DND-41 (cell line): ENCODE measurements around the gene NOL4.

Experiments
- ATAC-seq: fragments of 200-7000 bp; cut with Tn5 transposase; 3 replicates; pipeline ENCODE4 v1.9.1; 2021; ENCODE audit warnings: low read depth; ENCODE audit not compliant: insufficient read depth
- DNase-seq: peaks from one replicate; pipeline ENCODE4 v3.0.0-alpha.2; 2020
- H2AFZ ChIP-seq: 2 replicates; pipeline ENCODE4 v1.6.0; 2012; ENCODE audit warnings: low read depth, low read length
- H3K27ac ChIP-seq: 2 replicates; pipeline ENCODE4 v1.5.1; 2012; ENCODE audit warnings: low read length, inconsistent platforms
- H3K27me3 ChIP-seq: fragments of 200-600 bp; sonication (generic); 2 replicates; pipeline ENCODE4 v1.6.0; 2012; ENCODE audit warnings: low read length, mild to moderate bottlenecking, inconsistent platforms; ENCODE audit not compliant: insufficient read depth, poor library complexity
- H3K36me3 ChIP-seq: 2 replicates; pipeline ENCODE4 v1.5.1; 2012; ENCODE audit warnings: low read length, inconsistent platforms; ENCODE audit not compliant: insufficient read depth
- H3K4me1 ChIP-seq: 2 replicates; pipeline ENCODE4 v1.5.1; 2012; ENCODE audit warnings: mild to moderate bottlenecking, low read length; ENCODE audit not compliant: insufficient read depth
- H3K4me2 ChIP-seq: 2 replicates; pipeline ENCODE4 v1.6.0; 2012; ENCODE audit warnings: mild to moderate bottlenecking, moderate library complexity, low read length, inconsistent platforms; ENCODE audit not compliant: insufficient read depth
- H3K4me3 ChIP-seq, 2 experiments: fragments of 200-600 bp in 1 of 2; shearing (Covaris generic) in 1 of 2; 2 replicates each; pipeline ENCODE4 v1.5.1; 2012 to 2016; ENCODE audit warnings: inconsistent platforms in 2 of 2, low read length in 2 of 2, mild to moderate bottlenecking in 2 of 2, low read depth in 1 of 2, moderate library complexity in 1 of 2
- H3K79me2 ChIP-seq: 2 replicates; pipeline ENCODE4 v1.6.0; 2012; ENCODE audit warnings: low read length, inconsistent platforms; ENCODE audit not compliant: insufficient read depth
- H3K9ac ChIP-seq: 2 replicates; pipeline ENCODE4 v1.6.0; 2012; ENCODE audit warnings: low read depth, mild to moderate bottlenecking, inconsistent platforms, low read length, moderate library complexity
- H3K9me3 ChIP-seq: 2 replicates; pipeline ENCODE4 v1.5.1; 2012; ENCODE audit warnings: low read length, moderate library complexity, mild to moderate bottlenecking, inconsistent platforms; ENCODE audit not compliant: insufficient read depth, severe bottlenecking
- H4K20me1 ChIP-seq: 2 replicates; pipeline ENCODE4 v1.6.0; 2012; ENCODE audit warnings: low read length; ENCODE audit not compliant: insufficient read depth
- CTCF ChIP-seq: IDR thresholded peaks from 2 replicates; pipeline ENCODE4 v1.5.1; 2012; ENCODE audit warnings: borderline replicate concordance, low read length, moderate library complexity, mild to moderate bottlenecking; ENCODE audit not compliant: poor library complexity, severe bottlenecking; ENCODE audit errors: extremely low read depth
- EZH2 ChIP-seq: IDR thresholded peaks from 3 replicates; pipeline ENCODE4 v1.6.1; 2012; ENCODE audit warnings: borderline replicate concordance, low read depth, mild to moderate bottlenecking, moderate library complexity, low read length, inconsistent platforms; ENCODE audit not compliant: severe bottlenecking

The NOL4 gene

GRCh38 chr18:34222307-34223163 is 2.2 kb downstream of the NOL4 start:
- H2AFZ ChIP-seq, result no peak overlapping the region
- TF ChIP-seq EZH2 (no peak), CTCF (no peak)
- H3K4me1 ChIP-seq, result no peaks in the 10 kb centered on the region
- H3K79me2 ChIP-seq, result no peaks in the 10 kb centered on the region
- H3K27me3 ChIP-seq, result no peaks in the 10 kb centered on the region
- no peaks in the 10 kb centered on the region for H4K20me1 ChIP-seq
- H3K9me3 ChIP-seq, result no peaks in the 10 kb centered on the region
- ATAC-seq (no peak), DNase-seq (no peak)
- H3K4me2 ChIP-seq, result no peak overlapping the region
- no peak overlapping the region for H3K27ac ChIP-seq
- H3K9ac ChIP-seq, result no peak overlapping the region
- no peak overlapping the region for H3K4me3 ChIP-seq
- H3K36me3 ChIP-seq, result no peaks in the 10 kb centered on the region

- H3K79me2 ChIP-seq, result no peaks in the 10 kb centered on the region
- H3K4me1 ChIP-seq, result no peaks in the 10 kb centered on the region
- no peaks in the 10 kb centered on the region for H3K9me3 ChIP-seq
- TF ChIP-seq EZH2 (no peak), CTCF (no peak)
- H3K27me3 ChIP-seq, result no peaks in the 10 kb centered on the region
- no peak overlapping the region for H3K4me2 ChIP-seq
- no peak for ATAC-seq
- no peak overlapping the region for H3K9ac ChIP-seq
- no peak overlapping the region for H3K27ac ChIP-seq
- H2AFZ ChIP-seq, result no peak overlapping the region
- no peaks in the 10 kb centered on the region for H4K20me1 ChIP-seq
- no peaks in the 10 kb centered on the region for H3K36me3 ChIP-seq
- DNase-seq, result no peak
- H3K4me3 ChIP-seq, result no peak overlapping the region
Observed at GRCh38 chr18:34221971-34222306, 2.8 kb downstream of the NOL4 start.

GRCh38 chr18:34220081-34220815 is 4.5 kb downstream of the NOL4 start:
- no peaks in the 10 kb centered on the region for H3K9me3 ChIP-seq
- ATAC-seq, result no peak
- H3K4me1 ChIP-seq, result no peaks in the 10 kb centered on the region
- no peaks in the 10 kb centered on the region for H4K20me1 ChIP-seq
- H3K79me2 ChIP-seq, result no peaks in the 10 kb centered on the region
- no peak for DNase-seq
- H2AFZ ChIP-seq, result no peak overlapping the region
- no peaks in the 10 kb centered on the region for H3K36me3 ChIP-seq
- TF ChIP-seq CTCF (no peak), EZH2 (no peak)
- no peak overlapping the region for H3K9ac ChIP-seq
- no peak overlapping the region for H3K4me2 ChIP-seq
- H3K27me3 ChIP-seq, result no peaks in the 10 kb centered on the region
- H3K27ac ChIP-seq, result no peak overlapping the region
- no peak overlapping the region for H3K4me3 ChIP-seq
